A549 (cell line): ENCODE data around the gene CCR3. TPM values are rescaled to one million over a fixed set of nuclear protein-coding genes. Genes with fewer than 3 reads are reported as not detected.

Experiments
- ATAC-seq, 2 experiments: fragments of 200-7000 bp in 1 of 2; fragments of >200 bp in 1 of 2; cut with Nextera tagmentation in 1 of 2; cut with Tn5 transposase in 1 of 2; 3 replicates each; pipeline versions ENCODE4 v1.8.0 to v1.9.1; 2018 to 2020; ENCODE audit warnings: mild to moderate bottlenecking in 1 of 2, moderate library complexity in 1 of 2
- CTCF ChIA-PET: fragments of 300-600 bp; sonication (Branson Sonifier 250); formaldehyde crosslinking; extraction: SDS; loops from one replicate; lab custom pipeline; 2021; ENCODE audit warnings: antibody characterized with exemption, inconsistent platforms; lab: Yijun Ruan, JAX
- POLR2A ChIA-PET: fragments of 350-600 bp; formaldehyde crosslinking; extraction: SDS; loops from one replicate; lab custom pipeline; 2021; ENCODE audit warnings: antibody characterized with exemption, inconsistent platforms; lab: Yijun Ruan, JAX
- DNase-seq, 2 experiments: peaks; one replicate each; pipeline versions ENCODE4 v3.0.0 to v3.0.0-alpha.2; 2011 to 2016; ENCODE audit warnings: low read depth in 1 of 2, low spot score in 1 of 2
- FAIRE-seq: peaks from 2 replicates; lab custom pipeline; 2011; peaks lifted over from hg19 to GRCh38; lab: Jason Lieb, UNC
- H3K27ac ChIP-seq, 2 experiments: fragments of >200 bp; sonication (Bioruptor Twin); formaldehyde crosslinking; 3 replicates each; pipeline ENCODE4 v1.5.1; 2016 to 2017
- H3K4me1 ChIP-seq: fragments of >200 bp; sonication (Bioruptor Twin); formaldehyde crosslinking; 3 replicates; pipeline ENCODE4 v1.6.1; 2016
- H3K4me2 ChIP-seq: fragments of >200 bp; sonication (Bioruptor Twin); formaldehyde crosslinking; 3 replicates; pipeline ENCODE4 v1.6.1; 2016
- H3K4me3 ChIP-seq: fragments of >200 bp; sonication (Bioruptor Twin); formaldehyde crosslinking; 3 replicates; pipeline ENCODE4 v1.5.1; 2016
- H3K9me3 ChIP-seq: fragments of >200 bp; sonication (Bioruptor Twin); formaldehyde crosslinking; 3 replicates; pipeline ENCODE4 v1.6.1; 2016
- CEBPB ChIP-seq, 2 experiments: fragments of >200 bp in 1 of 2; sonication (Bioruptor Twin) in 1 of 2; formaldehyde crosslinking in 1 of 2; IDR thresholded peaks; 2 replicates each; pipeline ENCODE4 v1.6.1; 2012 to 2016
- HEYL ChIP-seq: fragments of 250-450 bp; sonication (Bioruptor Pico); IDR thresholded peaks from 2 replicates; pipeline ENCODE4 v1.8.0; 2021; ENCODE audit warnings: mild to moderate bottlenecking, moderate library complexity
- KDM5A ChIP-seq: fragments of 200-600 bp; sonication (generic); IDR thresholded peaks from 2 replicates; pipeline ENCODE4 v1.6.1; 2016; ENCODE audit warnings: antibody characterized with exemption, mild to moderate bottlenecking
- NFE2L2 ChIP-seq: fragments of 150-350 bp; conservative IDR thresholded peaks from 2 replicates; pipeline ENCODE4 v1.6.1; 2014; ENCODE audit warnings: low read length
- NPAS2 ChIP-seq: fragments of 250-450 bp; sonication (Bioruptor Pico); IDR thresholded peaks from 2 replicates; pipeline ENCODE4 v1.8.0; 2022; ENCODE audit warnings: mild to moderate bottlenecking, moderate library complexity, borderline replicate concordance
- RAD21 ChIP-seq, 2 experiments: fragments of >200 bp in 1 of 2; sonication (Bioruptor Twin) in 1 of 2; formaldehyde crosslinking in 1 of 2; IDR thresholded peaks in 1 of 2; conservative IDR thresholded peaks in 1 of 2; 2 replicates in 1 of 2; 3 replicates in 1 of 2; pipeline ENCODE4 v1.6.1; 2012 to 2018; ENCODE audit warnings: inconsistent platforms in 1 of 2
- SMC3 ChIP-seq: fragments of >200 bp; sonication (Bioruptor Twin); formaldehyde crosslinking; IDR thresholded peaks from 3 replicates; pipeline ENCODE4 v1.6.1; 2018; ENCODE audit warnings: inconsistent platforms
- USF2 ChIP-seq: fragments of 450-650 bp; IDR thresholded peaks from 2 replicates; pipeline ENCODE4 v1.6.1; 2014; ENCODE audit warnings: antibody characterized with exemption
- WGBS: methylation state at CpG from one replicate; pipeline ENCODE4 v1.1.6; 2017; ENCODE audit errors: missing lambda C conversion rate; 5-methylcytosine and 5-hydroxymethylcytosine counted together
- polyA plus RNA-seq, 4 experiments: library from polyadenylated mRNA; depleted of rRNA in 3 of 4; stranded (reverse); fragments of >200 nt; fragmentation: RNase III in 1 of 4; extraction: RNeasy Plus Mini Kit Qiagen cat#74134 plus additional on column Dnase treatment in 1 of 4; gene quantifications; 2 replicates in 3 of 4; 3 replicates in 1 of 4; pipeline ENCODE4 v1.2.3, GENCODE V29; 2011 to 2017
- TF ChIP-seq, protein P1 (sequence below): fragments of 200-600 bp; sonication (generic); IDR thresholded peaks from 2 replicates; pipeline ENCODE4 v1.6.1; 2016; ENCODE audit warnings: antibody characterized with exemption, mild to moderate bottlenecking, moderate library complexity
- TF ChIP-seq, protein P2 (sequence below): fragments of 250-450 bp; sonication (Bioruptor Pico); IDR thresholded peaks from 2 replicates; pipeline ENCODE4 v1.5.0; 2021; ENCODE audit warnings: mild to moderate bottlenecking, moderate library complexity, borderline replicate concordance

The CCR3 gene
- polyA plus RNA-seq, 2 of the 4 experiments (the other 2 are of a cell fraction), result not detected

- TF ChIP-seq, protein P1, sequence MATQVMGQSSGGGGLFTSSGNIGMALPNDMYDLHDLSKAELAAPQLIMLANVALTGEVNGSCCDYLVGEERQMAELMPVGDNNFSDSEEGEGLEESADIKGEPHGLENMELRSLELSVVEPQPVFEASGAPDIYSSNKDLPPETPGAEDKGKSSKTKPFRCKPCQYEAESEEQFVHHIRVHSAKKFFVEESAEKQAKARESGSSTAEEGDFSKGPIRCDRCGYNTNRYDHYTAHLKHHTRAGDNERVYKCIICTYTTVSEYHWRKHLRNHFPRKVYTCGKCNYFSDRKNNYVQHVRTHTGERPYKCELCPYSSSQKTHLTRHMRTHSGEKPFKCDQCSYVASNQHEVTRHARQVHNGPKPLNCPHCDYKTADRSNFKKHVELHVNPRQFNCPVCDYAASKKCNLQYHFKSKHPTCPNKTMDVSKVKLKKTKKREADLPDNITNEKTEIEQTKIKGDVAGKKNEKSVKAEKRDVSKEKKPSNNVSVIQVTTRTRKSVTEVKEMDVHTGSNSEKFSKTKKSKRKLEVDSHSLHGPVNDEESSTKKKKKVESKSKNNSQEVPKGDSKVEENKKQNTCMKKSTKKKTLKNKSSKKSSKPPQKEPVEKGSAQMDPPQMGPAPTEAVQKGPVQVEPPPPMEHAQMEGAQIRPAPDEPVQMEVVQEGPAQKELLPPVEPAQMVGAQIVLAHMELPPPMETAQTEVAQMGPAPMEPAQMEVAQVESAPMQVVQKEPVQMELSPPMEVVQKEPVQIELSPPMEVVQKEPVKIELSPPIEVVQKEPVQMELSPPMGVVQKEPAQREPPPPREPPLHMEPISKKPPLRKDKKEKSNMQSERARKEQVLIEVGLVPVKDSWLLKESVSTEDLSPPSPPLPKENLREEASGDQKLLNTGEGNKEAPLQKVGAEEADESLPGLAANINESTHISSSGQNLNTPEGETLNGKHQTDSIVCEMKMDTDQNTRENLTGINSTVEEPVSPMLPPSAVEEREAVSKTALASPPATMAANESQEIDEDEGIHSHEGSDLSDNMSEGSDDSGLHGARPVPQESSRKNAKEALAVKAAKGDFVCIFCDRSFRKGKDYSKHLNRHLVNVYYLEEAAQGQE, result no peak
- TF ChIP-seq USF2 (no peak), NPAS2 (CRISPR knock-in tag) (no peak)
Observed at GRCh38 chr3:46293991-46294833, 52.0 kb downstream of the CCR3 start (continued).

DNA sequence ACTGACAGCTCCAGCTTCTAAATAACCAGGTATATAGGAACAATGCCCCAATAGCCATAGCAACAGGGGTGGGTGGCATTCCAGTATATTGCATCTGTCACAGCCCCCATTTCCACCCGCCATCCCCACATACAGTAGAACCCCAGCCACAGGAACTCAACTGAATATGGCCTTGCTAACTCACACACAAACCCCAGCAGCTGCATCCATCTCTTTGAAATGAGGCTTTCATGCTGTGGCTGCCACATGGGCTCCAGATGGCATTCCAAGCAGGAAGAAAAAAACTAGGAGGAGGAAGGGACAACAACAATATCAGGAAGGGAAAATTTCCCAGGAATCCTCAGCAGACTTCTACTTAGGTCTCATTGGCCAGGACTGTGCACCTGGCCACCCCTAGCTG is 54.6 kb downstream of the CCR3 start:
- FAIRE-seq (no peak), ATAC-seq (no peak), DNase-seq (no peak)
- no peaks in the 10 kb centered on the region for H3K4me1 ChIP-seq
- H3K4me2 ChIP-seq, result no peak overlapping the region
- no CpG with 5 or more reads among the region's 1 CpG for WGBS
- no peak overlapping the region for H3K4me3 ChIP-seq
- POLR2A ChIA-PET, result no interaction called here
- H3K9me3 ChIP-seq, result no peaks in the 10 kb centered on the region
- CTCF ChIA-PET, result interaction anchor here (0.5 kb wide), 1 partner anchor 1190 kb away, joined by 3 read pairs; no protein-coding TSS in a partner anchor
- H3K27ac ChIP-seq, result no peak overlapping the region
- TF ChIP-seq KDM5A (no peak), RAD21 (conservative IDR thresholded peaks at IDR 0.05 in 1 of 2, IDR thresholded peaks at IDR 0.05 in 1 of 2) (no peak), HEYL (CRISPR knock-in tag) (no peak), CEBPB (IDR thresholded peaks at IDR 0.05) (no peak), USF2 (no peak), NFE2L2 (no peak), SMC3 (no peak)
- TF ChIP-seq, protein P1, result no peak
- TF ChIP-seq, protein P2, sequence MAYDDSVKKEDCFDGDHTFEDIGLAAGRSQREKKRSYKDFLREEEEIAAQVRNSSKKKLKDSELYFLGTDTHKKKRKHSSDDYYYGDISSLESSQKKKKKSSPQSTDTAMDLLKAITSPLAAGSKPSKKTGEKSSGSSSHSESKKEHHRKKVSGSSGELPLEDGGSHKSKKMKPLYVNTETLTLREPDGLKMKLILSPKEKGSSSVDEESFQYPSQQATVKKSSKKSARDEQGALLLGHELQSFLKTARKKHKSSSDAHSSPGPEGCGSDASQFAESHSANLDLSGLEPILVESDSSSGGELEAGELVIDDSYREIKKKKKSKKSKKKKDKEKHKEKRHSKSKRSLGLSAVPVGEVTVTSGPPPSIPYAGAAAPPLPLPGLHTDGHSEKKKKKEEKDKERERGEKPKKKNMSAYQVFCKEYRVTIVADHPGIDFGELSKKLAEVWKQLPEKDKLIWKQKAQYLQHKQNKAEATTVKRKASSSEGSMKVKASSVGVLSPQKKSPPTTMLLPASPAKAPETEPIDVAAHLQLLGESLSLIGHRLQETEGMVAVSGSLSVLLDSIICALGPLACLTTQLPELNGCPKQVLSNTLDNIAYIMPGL (CRISPR knock-in tag), result no peak
